ENCODE measurements around the gene DGCR8. TPM values are rescaled to one million over a fixed set of nuclear protein-coding genes. Genes with fewer than 3 reads are reported as not detected.

The DGCR8 gene
- total RNA-seq, 4 donors from 2014 or later = 13.7 to 33.8 (median 18.7) TPM

GRCh38 chr22:20124083-20124787 is 44.2 kb downstream of the DGCR8 start:
- no peak overlapping the region for H3K27ac ChIP-seq
- WGBS, 2 donors = 89 to 100% methylated on average over 4 to 6 of the region's 11 CpGs
- TF ChIP-seq POLR2A (IDR thresholded peaks at IDR 0.05) (no peak), CTCF (IDR thresholded peaks at IDR 0.05) (no peak)
- H3K4me3 ChIP-seq = no peak overlapping the region
- H3K9me3 ChIP-seq = no peaks in the 10 kb centered on the region
- H3K27me3 ChIP-seq = no peaks in the 10 kb centered on the region
- H3K4me1 ChIP-seq = peaks cover 5 to 27% (median 5%) of the 10 kb centered on the region in 3 donors
- DNase-seq = no peak
- H3K36me3 ChIP-seq = peaks cover 10 to 80% (median 29%) of the 10 kb centered on the region in 3 donors
- intact Hi-C loops (cut with DNase I) = no loop called here

- H3K36me3 ChIP-seq = peaks cover 10 to 67% (median 22%) of the 10 kb centered on the region in 3 donors
These were observed 45.4 kb downstream of the DGCR8 start for GRCh38 chr22:20125201-20126174.

GRCh38 chr22:20126284-20127029 is 46.4 kb downstream of the DGCR8 start:
- Histone ChIP-seq H3K4me1 (peaks cover 5 to 16% (median 5%) of the 10 kb centered on the region in 3 donors), H3K36me3 (peaks cover 10 to 58% (median 19%) of the 10 kb centered on the region in 3 donors), H3K27me3 (no peaks in the 10 kb centered on the region), H3K9me3 (no peaks in the 10 kb centered on the region), H3K4me3 (no peak overlapping the region), H3K27ac (no peak overlapping the region)
- intact Hi-C loops (cut with DNase I) = no loop called here
- DNase-seq = no peak
- no peak for TF ChIP-seq POLR2A (IDR thresholded peaks at IDR 0.05)
- no peak for TF ChIP-seq CTCF (IDR thresholded peaks at IDR 0.05)
- 85% methylated on average over 16 to 17 of the region's 19 CpGs for WGBS, 2 donors

More at GRCh38 chr22:20125201-20126174, 45.4 kb downstream of the DGCR8 start:
- no peak for DNase-seq
- Histone ChIP-seq H3K4me3 (no peak overlapping the region), H3K9me3 (no peaks in the 10 kb centered on the region), H3K4me1 (peaks cover 2 to 18% (median 3%) of the 10 kb centered on the region in 3 donors), H3K27me3 (no peaks in the 10 kb centered on the region), H3K27ac (no peak overlapping the region)
- WGBS, 2 donors = 91 to 92% methylated on average over 4 to 10 of the region's 32 CpGs
- TF ChIP-seq CTCF (IDR thresholded peaks at IDR 0.05) = no peak
- no peak for TF ChIP-seq POLR2A (IDR thresholded peaks at IDR 0.05)
- intact Hi-C loops (cut with DNase I) = no loop called here

GRCh38 chr22:20127318-20127868 is 47.4 kb downstream of the DGCR8 start:
- 28 to 50% methylated on average over 9 of the region's 15 CpGs for WGBS, 2 donors
- no peak overlapping the region for H3K27ac ChIP-seq
- no peak for DNase-seq
- peaks cover 10 to 48% (median 14%) of the 10 kb centered on the region in 3 donors for H3K36me3 ChIP-seq
- peaks cover 6 to 15% (median 8%) of the 10 kb centered on the region in 3 donors for H3K4me1 ChIP-seq
- TF ChIP-seq POLR2A (IDR thresholded peaks at IDR 0.05) (no peak), CTCF (IDR thresholded peaks at IDR 0.05) (no peak)
- H3K27me3 ChIP-seq = no peaks in the 10 kb centered on the region
- H3K9me3 ChIP-seq = no peaks in the 10 kb centered on the region
- H3K4me3 ChIP-seq = no peak overlapping the region
- intact Hi-C loops (cut with DNase I) = no loop called here

Data from esophagus squamous epithelium (tissue), 5 donors.